ENCODE results near the gene HIPK4.

HIPK4 gene

GRCh38 chr19:40388481-40388880 is 1.5 kb downstream of the HIPK4 start:
- Histone ChIP-seq H3K4me1 (ENCODE audit: insufficient read depth, low read length) (no peaks in the 10 kb centered on the region; the same call in 1 of the 2 replicates), H3K9ac (ENCODE audit: low read depth, low read length) (no peak overlapping the region)
- WGBS, result 79% methylated on average over 3 of the region's 3 CpGs

GRCh38 chr19:40387155-40387554 is 2.8 kb downstream of the HIPK4 start:
- no peaks in the 10 kb centered on the region for H3K36me3 ChIP-seq (ENCODE audit: insufficient read depth, low read length)
- H3K27me3 ChIP-seq (ENCODE audit: insufficient read depth, low read length), result no peaks in the 10 kb centered on the region
- H3K9me3 ChIP-seq (ENCODE audit: insufficient read depth, low read depth, low read length), result no peaks in the 10 kb centered on the region
- WGBS, result 91% methylated on average over 10 of the region's 10 CpGs
- H3K4me3 ChIP-seq (ENCODE audit: low read length), result no peak overlapping the region
- no peaks in the 10 kb centered on the region; the same call in 1 of the 2 replicates for H3K4me1 ChIP-seq (ENCODE audit: insufficient read depth, low read length)
- H3K9ac ChIP-seq (ENCODE audit: low read depth, low read length), result no peak overlapping the region
- no peak overlapping the region for H3K27ac ChIP-seq (ENCODE audit: low read depth, low read length)

More at GRCh38 chr19:40388481-40388880, 1.5 kb downstream of the HIPK4 start:
- Histone ChIP-seq H3K36me3 (ENCODE audit: insufficient read depth, low read length) (no peaks in the 10 kb centered on the region), H3K9me3 (ENCODE audit: insufficient read depth, low read depth, low read length) (no peaks in the 10 kb centered on the region), H3K27me3 (ENCODE audit: insufficient read depth, low read length) (no peaks in the 10 kb centered on the region), H3K27ac (ENCODE audit: low read depth, low read length) (no peak overlapping the region), H3K4me3 (ENCODE audit: low read length) (no peak overlapping the region)

GRCh38 chr19:40383668-40384248 is 6.2 kb downstream of the HIPK4 start:
- 93% methylated on average over 28 of the region's 28 CpGs for WGBS

GRCh38 chr19:40381321-40381720 is 8.7 kb downstream of the HIPK4 start:
- WGBS, result 89% methylated on average over 3 of the region's 3 CpGs
- Histone ChIP-seq H3K4me1 (ENCODE audit: insufficient read depth, low read length) (no peaks in the 10 kb centered on the region), H3K9me3 (ENCODE audit: insufficient read depth, low read depth, low read length) (no peaks in the 10 kb centered on the region), H3K9ac (ENCODE audit: low read depth, low read length) (no peak overlapping the region), H3K4me3 (ENCODE audit: low read length) (no peak overlapping the region), H3K27me3 (ENCODE audit: insufficient read depth, low read length) (no peaks in the 10 kb centered on the region), H3K27ac (ENCODE audit: low read depth, low read length) (no peak overlapping the region), H3K36me3 (ENCODE audit: insufficient read depth, low read length) (peaks cover 29% of the 10 kb centered on the region)

More at GRCh38 chr19:40383668-40384248, 6.2 kb downstream of the HIPK4 start:
- Histone ChIP-seq H3K9ac (ENCODE audit: low read depth, low read length) (no peak overlapping the region), H3K4me1 (ENCODE audit: insufficient read depth, low read length) (no peaks in the 10 kb centered on the region), H3K27ac (ENCODE audit: low read depth, low read length) (no peak overlapping the region), H3K9me3 (ENCODE audit: insufficient read depth, low read depth, low read length) (no peaks in the 10 kb centered on the region), H3K27me3 (ENCODE audit: insufficient read depth, low read length) (no peaks in the 10 kb centered on the region), H3K36me3 (ENCODE audit: insufficient read depth, low read length) (peaks cover 11% of the 10 kb centered on the region), H3K4me3 (ENCODE audit: low read length) (no peak overlapping the region)

- Histone ChIP-seq H3K9me3 (ENCODE audit: insufficient read depth, low read depth, low read length) (no peaks in the 10 kb centered on the region), H3K9ac (ENCODE audit: low read depth, low read length) (no peak overlapping the region), H3K36me3 (ENCODE audit: insufficient read depth, low read length) (peaks cover 30% of the 10 kb centered on the region), H3K4me3 (ENCODE audit: low read length) (no peak overlapping the region), H3K27me3 (ENCODE audit: insufficient read depth, low read length) (no peaks in the 10 kb centered on the region), H3K4me1 (ENCODE audit: insufficient read depth, low read length) (no peaks in the 10 kb centered on the region), H3K27ac (ENCODE audit: low read depth, low read length) (no peak overlapping the region)
- WGBS, result 94% methylated on average over 37 of the region's 37 CpGs
Observed at GRCh38 chr19:40380199-40381037, 9.6 kb downstream of the HIPK4 start.

GRCh38 chr19:40379446-40380198 is 10.4 kb downstream of the HIPK4 start:
- Histone ChIP-seq H3K4me1 (ENCODE audit: insufficient read depth, low read length) (no peaks in the 10 kb centered on the region), H3K9ac (ENCODE audit: low read depth, low read length) (no peak overlapping the region), H3K27ac (ENCODE audit: low read depth, low read length) (no peak overlapping the region), H3K36me3 (ENCODE audit: insufficient read depth, low read length) (peaks cover 30% of the 10 kb centered on the region), H3K27me3 (ENCODE audit: insufficient read depth, low read length) (no peaks in the 10 kb centered on the region), H3K4me3 (ENCODE audit: low read length) (no peak overlapping the region), H3K9me3 (ENCODE audit: insufficient read depth, low read depth, low read length) (no peaks in the 10 kb centered on the region)
- 94% methylated on average over 11 of the region's 11 CpGs for WGBS

- Histone ChIP-seq H3K4me1 (ENCODE audit: insufficient read depth, low read length) (no peaks in the 10 kb centered on the region), H3K9ac (ENCODE audit: low read depth, low read length) (no peak overlapping the region), H3K36me3 (ENCODE audit: insufficient read depth, low read length) (peaks cover 38% of the 10 kb centered on the region), H3K27ac (ENCODE audit: low read depth, low read length) (no peak overlapping the region), H3K4me3 (ENCODE audit: low read length) (no peak overlapping the region), H3K9me3 (ENCODE audit: insufficient read depth, low read depth, low read length) (no peaks in the 10 kb centered on the region), H3K27me3 (ENCODE audit: insufficient read depth, low read length) (no peaks in the 10 kb centered on the region)
- WGBS, result 92% methylated on average over 2 of the region's 2 CpGs
Observed at GRCh38 chr19:40378509-40378908, 11.5 kb downstream of the HIPK4 start.

- Histone ChIP-seq H3K27me3 (ENCODE audit: insufficient read depth, low read length) (no peaks in the 10 kb centered on the region), H3K27ac (ENCODE audit: low read depth, low read length) (no peak overlapping the region), H3K36me3 (ENCODE audit: insufficient read depth, low read length) (peaks cover 41% of the 10 kb centered on the region), H3K9ac (ENCODE audit: low read depth, low read length) (no peak overlapping the region), H3K4me3 (ENCODE audit: low read length) (no peak overlapping the region), H3K9me3 (ENCODE audit: insufficient read depth, low read depth, low read length) (no peaks in the 10 kb centered on the region), H3K4me1 (ENCODE audit: insufficient read depth, low read length) (no peaks in the 10 kb centered on the region)
- 93% methylated on average over 25 of the region's 25 CpGs for WGBS
Observed at GRCh38 chr19:40377876-40378385, 12.1 kb downstream of the HIPK4 start.

- Histone ChIP-seq H3K9me3 (ENCODE audit: insufficient read depth, low read depth, low read length) (no peaks in the 10 kb centered on the region), H3K27me3 (ENCODE audit: insufficient read depth, low read length) (no peaks in the 10 kb centered on the region), H3K4me1 (ENCODE audit: insufficient read depth, low read length) (no peaks in the 10 kb centered on the region), H3K4me3 (ENCODE audit: low read length) (no peak overlapping the region), H3K36me3 (ENCODE audit: insufficient read depth, low read length) (peaks cover 56% of the 10 kb centered on the region), H3K27ac (ENCODE audit: low read depth, low read length) (no peak overlapping the region), H3K9ac (ENCODE audit: low read depth, low read length) (no peak overlapping the region; the same call in 1 of the 2 replicates)
- WGBS, result 93% methylated on average over 17 of the region's 17 CpGs
Observed at GRCh38 chr19:40376286-40376862, 13.6 kb downstream of the HIPK4 start.

GRCh38 chr19:40374084-40374483 is 15.9 kb downstream of the HIPK4 start:
- Histone ChIP-seq H3K4me1 (ENCODE audit: insufficient read depth, low read length) (no peaks in the 10 kb centered on the region), H3K27me3 (ENCODE audit: insufficient read depth, low read length) (no peaks in the 10 kb centered on the region), H3K9me3 (ENCODE audit: insufficient read depth, low read depth, low read length) (no peaks in the 10 kb centered on the region), H3K27ac (ENCODE audit: low read depth, low read length) (no peak overlapping the region), H3K9ac (ENCODE audit: low read depth, low read length) (no peak overlapping the region), H3K36me3 (ENCODE audit: insufficient read depth, low read length) (peaks cover 71% of the 10 kb centered on the region), H3K4me3 (ENCODE audit: low read length) (no peak overlapping the region)
- WGBS, result 95% methylated on average over 7 of the region's 7 CpGs

GRCh38 chr19:40371802-40372122 is 18.2 kb downstream of the HIPK4 start:
- 91% methylated on average over 5 of the region's 5 CpGs for WGBS
- Histone ChIP-seq H3K27ac (ENCODE audit: low read depth, low read length) (no peak overlapping the region), H3K9ac (ENCODE audit: low read depth, low read length) (no peak overlapping the region), H3K27me3 (ENCODE audit: insufficient read depth, low read length) (no peaks in the 10 kb centered on the region), H3K4me3 (ENCODE audit: low read length) (no peak overlapping the region), H3K4me1 (ENCODE audit: insufficient read depth, low read length) (peaks cover 8% of the 10 kb centered on the region), H3K36me3 (ENCODE audit: insufficient read depth, low read length) (peaks cover 73% of the 10 kb centered on the region), H3K9me3 (ENCODE audit: insufficient read depth, low read depth, low read length) (no peaks in the 10 kb centered on the region)
